ENCODE results near the gene ATMIN. TPM values are rescaled to one million over a fixed set of nuclear protein-coding genes. Genes with fewer than 3 reads are reported as not detected.

The ATMIN gene
- total RNA-seq, 1 donor from 2014 or later, result 95.0 TPM

DNA sequence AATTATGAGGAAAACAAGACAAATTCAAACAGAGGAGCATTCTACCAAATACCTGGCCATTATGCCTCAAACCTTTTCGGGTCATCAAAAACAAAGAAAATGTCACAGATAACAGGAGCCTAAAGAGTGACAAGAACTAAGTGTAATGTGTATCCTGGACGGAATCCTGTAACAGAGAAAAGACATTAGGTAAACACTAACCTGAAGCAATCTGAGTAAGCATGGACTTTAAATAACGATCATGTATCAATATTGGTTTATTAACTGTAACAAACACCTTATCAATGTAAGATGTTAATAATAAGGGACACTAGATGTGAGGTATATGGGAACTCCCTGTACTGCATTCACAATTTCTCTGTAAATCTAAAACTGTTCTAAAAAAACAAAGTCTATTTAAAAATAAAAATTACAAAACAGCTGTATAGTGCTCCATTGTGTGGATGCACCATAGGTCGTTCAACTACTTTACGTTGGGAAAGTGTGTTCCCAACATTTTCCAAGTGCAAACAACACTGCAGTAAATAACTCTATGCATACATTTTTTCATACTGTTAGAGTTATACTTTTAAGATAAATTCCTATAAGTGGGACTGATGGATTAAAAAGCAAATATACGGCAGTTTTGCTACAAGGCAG is 43.7 kb upstream of the ATMIN start:
- Histone ChIP-seq H3K4me2 (no peak overlapping the region), H3K27me3 (no peaks in the 10 kb centered on the region), H3K27ac (no peak overlapping the region), H3K36me3 (no peaks in the 10 kb centered on the region), H3K4me3 (no peak overlapping the region), H2AFZ (replicated peaks) (no peak overlapping the region), H3K79me2 (ENCODE audit: low read depth) (peaks cover 38% of the 10 kb centered on the region), H3F3A (ENCODE audit: low read depth) (no peaks in the 10 kb centered on the region), H3K4me1 (peaks cover 21% of the 10 kb centered on the region), H4K20me1 (ENCODE audit: low read depth) (peaks cover 5% of the 10 kb centered on the region), H3K9ac (no peak overlapping the region), H3K9me3 (ENCODE audit: low read depth) (no peaks in the 10 kb centered on the region)
- H3K4me1 Mint-ChIP-seq, result peaks cover 17% of the 10 kb centered on the region
- no peak for DNase-seq (ENCODE audit: low spot score)
- no peak overlapping the region for H3K4me3 Mint-ChIP-seq
- no peaks in the 10 kb centered on the region for H3K9me3 Mint-ChIP-seq
- TF ChIP-seq, protein P1, sequence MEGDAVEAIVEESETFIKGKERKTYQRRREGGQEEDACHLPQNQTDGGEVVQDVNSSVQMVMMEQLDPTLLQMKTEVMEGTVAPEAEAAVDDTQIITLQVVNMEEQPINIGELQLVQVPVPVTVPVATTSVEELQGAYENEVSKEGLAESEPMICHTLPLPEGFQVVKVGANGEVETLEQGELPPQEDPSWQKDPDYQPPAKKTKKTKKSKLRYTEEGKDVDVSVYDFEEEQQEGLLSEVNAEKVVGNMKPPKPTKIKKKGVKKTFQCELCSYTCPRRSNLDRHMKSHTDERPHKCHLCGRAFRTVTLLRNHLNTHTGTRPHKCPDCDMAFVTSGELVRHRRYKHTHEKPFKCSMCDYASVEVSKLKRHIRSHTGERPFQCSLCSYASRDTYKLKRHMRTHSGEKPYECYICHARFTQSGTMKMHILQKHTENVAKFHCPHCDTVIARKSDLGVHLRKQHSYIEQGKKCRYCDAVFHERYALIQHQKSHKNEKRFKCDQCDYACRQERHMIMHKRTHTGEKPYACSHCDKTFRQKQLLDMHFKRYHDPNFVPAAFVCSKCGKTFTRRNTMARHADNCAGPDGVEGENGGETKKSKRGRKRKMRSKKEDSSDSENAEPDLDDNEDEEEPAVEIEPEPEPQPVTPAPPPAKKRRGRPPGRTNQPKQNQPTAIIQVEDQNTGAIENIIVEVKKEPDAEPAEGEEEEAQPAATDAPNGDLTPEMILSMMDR (IDR thresholded peaks at IDR 0.05), result no peak
- TF ChIP-seq EZH2 (IDR thresholded peaks at IDR 0.05) (no peak), EZH2phosphoT487 (IDR thresholded peaks at IDR 0.05) (no peak)
- peaks cover 4% of the 10 kb centered on the region for H3K27me3 Mint-ChIP-seq (ENCODE audit: insufficient read depth, low read depth)
- no peak overlapping the region for H3K27ac Mint-ChIP-seq
- peaks cover 2% of the 10 kb centered on the region for H3K36me3 Mint-ChIP-seq

DNA sequence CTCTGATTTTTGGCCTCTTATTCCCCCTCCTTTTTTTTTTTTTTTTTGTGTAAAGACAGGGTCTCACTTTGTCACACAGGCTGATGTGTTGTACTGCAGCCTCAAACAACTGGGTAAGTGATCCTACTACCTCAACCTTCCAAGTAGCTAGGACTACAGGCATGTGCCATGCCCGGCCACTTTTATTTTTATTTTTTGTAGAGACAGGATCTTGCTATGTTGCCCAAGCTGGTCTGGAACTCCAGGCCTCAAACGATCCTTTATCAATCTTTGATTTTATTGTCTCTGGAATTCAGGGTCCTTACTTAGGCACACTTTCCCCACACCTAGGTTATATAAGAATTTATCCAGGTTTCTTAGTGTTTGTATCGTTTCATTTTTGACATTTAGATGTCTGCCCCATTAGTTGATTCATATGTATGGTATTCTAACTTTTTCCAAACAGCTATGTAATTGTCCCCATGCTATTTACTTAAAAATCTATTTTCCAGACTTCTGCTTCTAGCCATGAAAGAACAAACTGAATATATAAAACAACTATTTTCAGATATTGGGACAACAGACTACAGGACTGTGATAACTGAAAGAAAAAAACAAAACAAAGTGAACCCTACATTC is 42.9 kb upstream of the ATMIN start:
- Histone ChIP-seq H3K4me2 (no peak overlapping the region), H3K4me1 (peaks cover 12% of the 10 kb centered on the region), H4K20me1 (ENCODE audit: low read depth) (peaks cover 5% of the 10 kb centered on the region), H3K27ac (no peak overlapping the region), H3F3A (ENCODE audit: low read depth) (no peaks in the 10 kb centered on the region), H3K9me3 (ENCODE audit: low read depth) (no peaks in the 10 kb centered on the region), H3K9ac (no peak overlapping the region), H3K27me3 (no peaks in the 10 kb centered on the region), H3K79me2 (ENCODE audit: low read depth) (peaks cover 41% of the 10 kb centered on the region), H3K36me3 (no peaks in the 10 kb centered on the region), H3K4me3 (no peak overlapping the region), H2AFZ (replicated peaks) (no peak overlapping the region)
- Mint-ChIP-seq H3K4me1 (peaks cover 13% of the 10 kb centered on the region), H3K4me3 (no peak overlapping the region), H3K27ac (no peak overlapping the region), H3K9me3 (no peaks in the 10 kb centered on the region), H3K36me3 (peaks cover 4% of the 10 kb centered on the region), H3K27me3 (ENCODE audit: insufficient read depth, low read depth) (peaks cover 4% of the 10 kb centered on the region)
- no peak for TF ChIP-seq EZH2phosphoT487 (IDR thresholded peaks at IDR 0.05)
- TF ChIP-seq EZH2 (IDR thresholded peaks at IDR 0.05), result no peak
- TF ChIP-seq, protein P1 (IDR thresholded peaks at IDR 0.05), result no peak
- no peak for DNase-seq (ENCODE audit: low spot score)

DNA sequence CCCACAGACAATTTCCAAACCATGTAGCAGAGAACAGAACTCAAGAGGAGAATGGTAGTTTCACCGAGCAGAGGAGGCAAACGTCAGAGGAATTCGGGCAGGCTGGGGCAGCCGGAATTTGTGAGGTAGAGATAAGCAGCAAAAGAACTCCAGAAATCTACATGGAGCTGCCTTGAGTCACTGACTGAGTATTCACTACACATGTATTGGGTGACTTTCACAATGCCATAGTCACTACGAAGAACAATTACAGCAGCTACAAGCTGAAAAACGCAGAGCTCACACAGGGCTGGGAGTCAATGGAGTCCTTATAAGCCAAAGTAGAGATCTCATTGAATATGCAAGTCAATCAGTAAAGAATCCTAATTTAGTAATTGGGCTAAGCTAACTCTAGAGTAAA is 42.3 kb upstream of the ATMIN start:
- H3K9ac ChIP-seq, result no peak overlapping the region
- Mint-ChIP-seq H3K27ac (no peak overlapping the region), H3K9me3 (no peaks in the 10 kb centered on the region), H3K4me1 (peaks cover 13% of the 10 kb centered on the region), H3K36me3 (peaks cover 4% of the 10 kb centered on the region), H3K4me3 (no peak overlapping the region), H3K27me3 (ENCODE audit: insufficient read depth, low read depth) (peaks cover 4% of the 10 kb centered on the region)
- H3K27ac ChIP-seq, result no peak overlapping the region
- H3K4me1 ChIP-seq, result peaks cover 10% of the 10 kb centered on the region
- H4K20me1 ChIP-seq (ENCODE audit: low read depth), result peaks cover under 1% of the 10 kb centered on the region
- no peaks in the 10 kb centered on the region for H3F3A ChIP-seq (ENCODE audit: low read depth)
- TF ChIP-seq, protein P1 (IDR thresholded peaks at IDR 0.05), result no peak
- TF ChIP-seq EZH2 (IDR thresholded peaks at IDR 0.05) (no peak), EZH2phosphoT487 (IDR thresholded peaks at IDR 0.05) (no peak)
- DNase-seq (ENCODE audit: low spot score), result no peak
- H2AFZ ChIP-seq (replicated peaks), result no peak overlapping the region
- H3K36me3 ChIP-seq, result no peaks in the 10 kb centered on the region
- no peak overlapping the region for H3K4me2 ChIP-seq
- peaks cover 41% of the 10 kb centered on the region for H3K79me2 ChIP-seq (ENCODE audit: low read depth)
- H3K9me3 ChIP-seq (ENCODE audit: low read depth), result no peaks in the 10 kb centered on the region
- no peak overlapping the region for H3K4me3 ChIP-seq
- H3K27me3 ChIP-seq, result no peaks in the 10 kb centered on the region

Data from neural progenitor cell (in vitro differentiated cells).